ENCODE measurements around the gene GHSR.

The GHSR gene

DNA sequence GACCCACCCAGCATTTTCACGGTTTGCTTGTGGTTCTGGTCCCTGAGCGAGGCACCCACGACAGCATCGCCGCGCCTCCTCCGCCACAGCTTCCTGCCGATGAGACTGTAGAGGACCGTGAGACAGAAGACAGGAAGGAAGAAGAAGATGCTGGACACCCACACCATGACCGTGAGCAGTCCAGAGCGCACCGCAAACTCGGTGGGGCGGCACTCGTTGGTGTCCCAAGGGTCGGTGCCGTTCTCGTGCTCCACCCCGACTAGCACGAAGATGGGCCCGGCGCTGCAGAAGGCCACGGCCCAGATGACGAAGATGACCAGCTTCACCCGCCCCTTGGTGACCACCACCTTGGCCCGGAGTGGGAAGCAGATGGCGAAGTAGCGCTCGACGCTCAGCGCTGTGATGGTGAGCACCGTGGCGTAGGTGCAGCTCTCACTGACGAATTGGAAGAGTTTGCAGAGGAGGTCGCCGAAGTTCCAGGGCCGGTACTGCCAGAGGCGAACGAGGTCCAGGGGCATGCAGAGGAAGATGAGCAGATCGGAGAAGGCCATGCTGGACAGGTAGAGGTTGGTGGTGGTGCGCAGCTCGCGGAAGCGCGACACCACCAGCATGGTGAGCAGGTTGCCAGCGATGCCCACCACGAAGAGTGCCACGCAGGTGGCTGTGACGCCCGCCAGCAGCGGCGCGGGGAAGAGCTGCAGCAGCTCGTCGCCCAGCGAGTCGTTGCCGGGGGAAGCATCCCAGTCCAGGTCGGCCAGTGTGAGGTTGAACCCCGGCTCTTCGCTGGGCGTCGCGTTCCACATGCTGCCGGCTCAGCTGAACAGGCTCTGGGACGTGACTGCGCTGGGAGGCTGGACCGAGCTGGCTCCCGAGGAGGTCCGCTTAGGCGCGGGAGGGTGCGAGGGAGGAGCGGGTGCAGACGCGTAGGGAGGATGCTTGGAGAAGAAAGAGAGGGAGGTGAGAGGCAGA, at the start of gene GHSR:
TSS of gene GHSR (minus strand) at position 846 of the 969 bp plus-strand sequence. CDS start at position 803, 43 bp downstream.
- DNase-seq: no peak

DNA sequence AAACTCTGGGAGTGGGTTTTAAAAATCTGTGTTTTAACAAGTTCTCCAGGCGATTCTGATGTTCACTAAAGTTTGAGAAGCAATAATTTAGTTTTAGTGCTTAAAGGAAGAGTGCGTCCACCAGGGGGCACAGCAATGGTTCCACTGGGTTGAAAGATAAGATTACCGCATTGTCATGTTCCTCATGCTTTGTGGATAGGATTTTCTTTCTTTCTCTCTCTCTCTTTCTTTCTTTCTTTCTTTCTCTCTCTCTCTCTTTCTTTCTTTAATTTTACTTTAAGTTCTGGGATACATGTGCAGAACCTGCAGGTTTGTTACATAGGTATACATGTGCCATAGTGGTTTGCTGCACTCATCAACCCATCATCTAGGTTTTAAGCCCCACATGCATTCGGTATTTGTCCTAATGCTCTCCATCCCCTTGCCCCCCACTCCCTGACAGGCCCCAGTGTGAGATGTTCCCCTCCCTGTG, 42.0 kb upstream of the GHSR start:
- peak; percentile 86 for DNase-seq

GRCh38 chr3:172478116-172478515, 29.9 kb upstream of the GHSR start:
- DNase-seq: no peak

GRCh38 chr3:172476347-172476746, 28.1 kb upstream of the GHSR start:
- DNase-seq: no peak

- DNase-seq: no peak
Observed at GRCh38 chr3:172475703-172476102, 27.4 kb upstream of the GHSR start.

GRCh38 chr3:172471903-172472302, 23.6 kb upstream of the GHSR start:
- DNase-seq: no peak

DNA sequence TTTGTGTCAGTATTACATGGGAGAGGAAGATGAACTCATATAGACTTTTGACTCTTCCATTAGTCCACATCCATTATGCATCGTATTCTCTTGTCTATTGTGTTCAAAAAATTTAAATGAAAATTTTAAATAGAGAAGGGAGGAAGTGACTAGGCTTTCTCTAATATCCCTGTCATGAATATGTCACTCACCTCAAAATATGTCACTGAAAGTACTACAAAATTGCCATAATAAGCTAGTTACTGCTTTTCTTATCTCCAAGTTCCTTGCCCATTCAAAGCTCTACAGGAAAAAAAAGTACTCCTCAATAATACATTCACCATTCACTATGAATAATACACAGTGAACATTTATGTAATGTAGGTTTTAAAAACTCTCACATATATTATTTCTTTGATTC, 22.3 kb upstream of the GHSR start:
- no peak for DNase-seq

- peak; percentile 36 for DNase-seq
Observed at GRCh38 chr3:172467170-172467824, 19.0 kb upstream of the GHSR start.

DNA sequence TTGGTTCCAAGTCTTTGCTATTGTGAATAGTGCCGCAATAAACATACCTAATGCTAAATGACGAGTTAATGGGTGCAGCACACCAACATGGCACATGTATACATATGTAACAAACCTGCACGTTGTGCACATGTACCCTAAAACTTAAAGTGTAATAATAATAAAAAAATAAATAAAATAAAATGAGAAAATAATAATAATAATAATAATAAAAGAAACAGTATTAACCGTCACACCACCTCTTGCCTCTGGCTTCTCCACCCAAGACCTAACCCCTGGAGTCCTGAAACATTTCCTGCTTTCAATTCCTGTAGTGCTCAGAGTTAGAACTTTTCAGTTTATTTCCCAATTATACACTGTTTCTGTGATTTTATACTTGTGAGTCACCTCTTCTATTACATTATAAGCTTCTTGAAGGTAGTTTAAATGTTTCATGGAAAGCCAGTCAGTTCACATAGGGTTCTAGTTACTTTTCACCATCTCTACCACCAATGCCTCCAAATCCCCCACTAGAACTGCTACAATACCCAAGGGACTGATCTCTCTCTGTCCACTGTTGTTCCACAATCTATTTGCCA, 18.4 kb upstream of the GHSR start:
- DNase-seq: no peak

DNA sequence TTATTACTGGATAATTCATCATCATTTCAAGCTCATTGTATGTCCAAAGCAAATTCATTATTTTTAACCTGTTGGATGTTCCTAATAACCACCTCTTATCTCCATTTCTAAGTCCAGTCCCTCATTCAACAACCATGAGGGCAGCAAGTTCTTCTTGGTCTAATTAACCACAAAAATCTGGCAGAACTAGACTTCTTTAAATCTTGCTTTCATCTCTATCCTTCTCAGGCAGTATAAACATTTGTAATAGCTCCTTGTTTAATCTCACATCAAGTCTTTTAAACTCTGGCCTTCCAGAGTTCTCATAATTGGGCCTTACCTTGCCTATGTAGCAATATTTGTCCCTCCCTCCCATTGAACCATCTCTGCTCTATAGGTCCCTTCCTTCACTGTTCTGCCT, 17.0 kb upstream of the GHSR start:
- DNase-seq: no peak

GRCh38 chr3:172464306-172464705, 16.1 kb upstream of the GHSR start:
- DNase-seq: peak; percentile 84

DNA sequence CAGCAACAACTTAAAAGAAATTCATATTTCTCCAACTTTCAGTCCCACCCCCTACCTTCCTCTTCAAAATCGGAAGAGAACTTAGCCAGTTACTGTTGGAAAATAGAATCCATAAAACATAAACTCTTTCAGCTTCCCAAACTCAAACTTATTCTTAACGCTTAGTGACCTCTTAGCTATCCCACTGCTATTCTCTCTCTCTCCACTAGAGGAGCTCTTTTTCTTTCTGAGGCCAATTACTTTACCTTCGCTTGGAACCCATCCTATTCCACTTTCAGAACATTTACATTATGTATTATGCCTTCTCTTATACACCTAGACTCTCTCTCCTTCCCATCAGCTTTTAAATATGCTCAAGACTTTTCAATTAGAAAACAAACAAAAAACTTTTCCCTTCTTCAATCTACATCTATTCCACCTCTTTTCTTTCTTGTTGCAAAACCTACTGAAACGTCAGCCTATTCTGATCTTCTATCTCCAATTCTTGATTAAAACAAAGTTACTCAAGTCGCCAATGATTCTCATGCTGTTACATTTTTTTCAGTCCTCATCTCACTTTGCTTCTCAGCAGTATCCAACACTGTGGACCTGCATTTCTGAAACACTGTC, 13.4 kb upstream of the GHSR start:
- peak; percentile 70 for DNase-seq

DNA sequence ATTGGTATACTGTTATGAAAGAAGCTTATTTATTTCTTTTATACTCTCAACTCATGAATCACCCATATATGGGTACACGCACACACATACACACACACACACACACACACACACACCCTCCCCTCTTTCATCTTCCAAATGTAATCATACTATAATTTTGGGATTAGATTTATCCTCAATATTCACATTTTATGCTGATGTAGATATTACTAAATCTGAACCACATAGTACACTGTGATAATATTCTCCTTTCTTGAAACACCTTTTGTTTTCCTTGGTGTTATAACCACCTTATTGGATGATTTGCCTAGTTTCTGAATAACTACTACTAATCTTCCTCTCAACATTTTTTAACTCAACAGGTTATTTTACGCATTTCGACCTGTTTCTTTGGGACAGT, 8.1 kb upstream of the GHSR start:
- no peak for DNase-seq

GRCh38 chr3:172454180-172454579, 5.9 kb upstream of the GHSR start:
- DNase-seq: no peak

GRCh38 chr3:172449466-172450149, 1.4 kb upstream of the GHSR start:
- DNase-seq: peak; percentile 34

GRCh38 chr3:172448661-172449465, 607 bp upstream of the GHSR start:
- peak; percentile 24 for DNase-seq

DNA sequence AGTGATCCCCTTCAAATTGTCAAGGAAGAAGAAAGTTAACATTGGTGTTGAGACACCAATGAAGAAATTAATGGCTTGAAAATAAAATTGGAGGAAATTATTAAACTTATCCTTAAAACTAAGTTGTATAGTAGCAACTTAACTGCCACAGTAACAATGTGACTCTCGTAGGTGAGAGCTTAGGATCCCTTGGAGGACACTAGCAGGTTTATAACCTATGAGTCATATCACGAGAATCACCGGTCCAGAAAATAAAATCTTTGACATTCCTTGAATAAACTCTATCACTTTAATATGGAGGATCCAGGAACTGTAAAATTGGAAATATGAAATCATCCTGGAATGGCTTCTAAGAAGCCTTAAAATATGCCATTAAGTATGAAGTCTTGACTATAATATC, 2.1 kb downstream of the GHSR start:
- no peak for DNase-seq

DNA sequence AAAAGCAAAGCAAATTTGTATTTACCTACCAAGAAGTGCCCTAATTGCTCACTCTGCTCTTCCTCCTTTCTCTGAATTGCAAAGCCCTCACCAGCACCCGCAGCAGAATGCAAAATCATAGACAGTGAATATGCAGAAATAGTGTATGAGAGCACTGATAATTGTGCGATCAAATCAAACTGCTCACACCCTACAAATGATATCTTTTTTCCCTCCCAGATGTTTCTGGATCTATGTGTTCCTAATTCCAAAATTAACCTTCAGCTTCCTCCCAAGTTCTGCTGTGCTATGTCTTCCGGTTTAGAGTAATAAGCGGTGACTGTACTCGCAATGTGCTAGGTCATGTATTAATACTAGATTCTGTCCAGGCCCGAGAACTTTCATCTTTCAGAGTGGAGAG, 3.4 kb downstream of the GHSR start:
- DNase-seq: no peak

- DNase-seq: no peak
Observed at GRCh38 chr3:172442606-172443005, 5.7 kb downstream of the GHSR start.

GRCh38 chr3:172441581-172441980, 6.7 kb downstream of the GHSR start:
- no peak for DNase-seq

DNA sequence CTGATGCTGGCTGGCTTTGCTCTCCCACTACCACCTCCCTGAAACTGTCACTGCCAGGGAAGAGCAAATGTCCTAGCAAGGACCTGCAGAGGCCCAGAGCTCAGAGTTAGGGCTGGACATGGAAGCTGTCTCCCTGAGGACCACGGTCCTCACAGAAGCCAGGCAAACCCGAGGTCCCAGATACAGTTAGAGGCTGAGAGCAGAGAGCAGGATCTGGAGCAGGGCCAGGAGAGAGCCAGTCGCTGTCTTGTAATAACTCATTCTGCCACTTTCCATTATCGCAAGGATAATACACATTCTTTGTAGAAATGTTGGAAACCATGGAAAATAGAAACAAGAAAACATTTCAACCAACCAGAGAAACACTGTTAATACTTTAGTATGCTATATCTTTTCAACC, 10.1 kb downstream of the GHSR start:
- DNase-seq: no peak

GRCh38 chr3:172437713-172438112, 10.5 kb downstream of the GHSR start:
- DNase-seq: no peak
